Transverse colon (tissue), 4 donors: ENCODE data around the gene DLX3. TPM values are rescaled to one million over a fixed set of nuclear protein-coding genes. Genes with fewer than 3 reads are reported as not detected.

Experiments used
- DNase-seq: peaks from one replicate; pipeline ENCODE4 v3.0.0-alpha.2; 2019
- H3K27ac ChIP-seq, 4 donors: fragments of 200-600 bp; sonication (generic); 2 replicates each; pipeline ENCODE4 v1.5.1; 2016 to 2018; ENCODE audit warnings: inconsistent platforms in 4 of 4
- H3K27me3 ChIP-seq: fragments of 200-600 bp; sonication (generic); 2 replicates; pipeline ENCODE4 v1.5.1; 2017; ENCODE audit warnings: inconsistent platforms
- H3K36me3 ChIP-seq, 4 donors: fragments of 200-600 bp; sonication (generic); 2 replicates each; pipeline ENCODE4 v1.5.1; 2017 to 2019; ENCODE audit warnings: inconsistent platforms in 4 of 4
- H3K4me1 ChIP-seq, 4 donors: fragments of 200-600 bp; sonication (generic); 2 replicates each; pipeline ENCODE4 v1.5.1; 2017 to 2020; ENCODE audit warnings: inconsistent platforms in 4 of 4
- H3K4me3 ChIP-seq, 4 donors: fragments of 200-600 bp; sonication (generic); 1 replicate in 1 of 4; 2 replicates in 3 of 4; pipeline versions ENCODE4 v1.5.1 to v1.6.1; 2017 to 2019; ENCODE audit warnings: inconsistent platforms in 4 of 4
- H3K9me3 ChIP-seq, 2 donors: fragments of 200-600 bp; sonication (generic); 2 replicates each; pipeline ENCODE4 v1.5.1; 2017 to 2019; ENCODE audit warnings: inconsistent platforms in 2 of 2
- EP300 ChIP-seq: sonication (generic); formaldehyde crosslinking; IDR thresholded peaks from one replicate; pipeline ENCODE4 v1.6.1; 2017; ENCODE audit warnings: antibody characterized with exemption, low read depth
- POLR2A ChIP-seq: fragments of 450-650 bp; IDR thresholded peaks from one replicate; pipeline ENCODE4 v1.6.1; 2016; ENCODE audit warnings: antibody characterized with exemption, mild to moderate bottlenecking, moderate library complexity
- POLR2AphosphoS5 ChIP-seq, 3 donors: sonication (generic); formaldehyde crosslinking; IDR thresholded peaks; one replicate each; pipeline ENCODE4 v1.6.1; 2016; ENCODE audit warnings: antibody characterized with exemption in 3 of 3
- WGBS, 2 donors: methylation state at CpG; one replicate each; pipeline ENCODE4 v1.1.5; 2018; ENCODE audit warnings: low coverage in 1 of 2; 5-methylcytosine and 5-hydroxymethylcytosine counted together
- in situ Hi-C, 4 donors: fragments of 200-750 bp; cut with MboI; loops; one replicate each; pipeline versions ENCODE4 v1.15.0 to v1.15.1; 2017; ENCODE audit warnings: low sequenced_read_pairs in 3 of 4, low pct_ligation_motif_present in 1 of 4, low pct_unique_long_range_greater_than_20kb in 1 of 4
- intact Hi-C: fragments of 100-400 bp; cut with DNase I; formaldehyde crosslinking; loops from one replicate; pipeline ENCODE4 v1.15.1; 2023; ENCODE audit warnings: low total_unique reads
- total RNA-seq, 4 donors: library from RNA; depleted of rRNA; stranded (reverse); fragments of >200 nt; gene quantifications; one replicate each; pipeline ENCODE4 v1.1.0, GENCODE V29; 2016
- TF ChIP-seq, protein P1 (sequence below), 5 experiments: fragments of 200-600 bp in 3 of 5; fragments of 450-650 bp in 2 of 5; sonication (generic) in 3 of 5; IDR thresholded peaks; 1 replicate in 2 of 5; 2 replicates in 3 of 5; pipeline ENCODE4 v1.5.1; 2016 to 2017; ENCODE audit warnings: antibody characterized with exemption in 5 of 5, inconsistent platforms in 3 of 5, mild to moderate bottlenecking in 2 of 5, moderate library complexity in 1 of 5

Gene DLX3
- total RNA-seq, 4 donors from 2014 or later = not detected

DNA sequence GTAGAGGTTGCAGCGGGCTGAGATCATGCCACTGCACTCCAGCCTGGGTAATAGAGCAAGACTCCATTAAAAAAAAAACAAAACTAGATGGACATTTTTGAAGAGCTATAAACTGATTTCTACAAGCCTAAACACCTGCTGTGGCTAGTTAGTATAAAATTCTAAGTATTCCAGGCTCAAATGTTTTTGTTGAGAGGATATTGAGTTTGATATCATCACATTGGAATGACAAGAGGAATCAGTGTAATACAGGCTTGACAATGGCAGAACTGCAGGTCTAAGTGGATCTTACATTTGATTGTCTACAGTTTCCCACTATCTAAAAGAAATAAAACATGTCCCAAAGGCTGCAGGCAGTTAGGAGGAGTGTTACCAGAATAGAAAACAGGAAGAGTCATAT, 23.9 kb upstream of the DLX3 start:
- DNase-seq = no peak
- TF ChIP-seq, protein P1, sequence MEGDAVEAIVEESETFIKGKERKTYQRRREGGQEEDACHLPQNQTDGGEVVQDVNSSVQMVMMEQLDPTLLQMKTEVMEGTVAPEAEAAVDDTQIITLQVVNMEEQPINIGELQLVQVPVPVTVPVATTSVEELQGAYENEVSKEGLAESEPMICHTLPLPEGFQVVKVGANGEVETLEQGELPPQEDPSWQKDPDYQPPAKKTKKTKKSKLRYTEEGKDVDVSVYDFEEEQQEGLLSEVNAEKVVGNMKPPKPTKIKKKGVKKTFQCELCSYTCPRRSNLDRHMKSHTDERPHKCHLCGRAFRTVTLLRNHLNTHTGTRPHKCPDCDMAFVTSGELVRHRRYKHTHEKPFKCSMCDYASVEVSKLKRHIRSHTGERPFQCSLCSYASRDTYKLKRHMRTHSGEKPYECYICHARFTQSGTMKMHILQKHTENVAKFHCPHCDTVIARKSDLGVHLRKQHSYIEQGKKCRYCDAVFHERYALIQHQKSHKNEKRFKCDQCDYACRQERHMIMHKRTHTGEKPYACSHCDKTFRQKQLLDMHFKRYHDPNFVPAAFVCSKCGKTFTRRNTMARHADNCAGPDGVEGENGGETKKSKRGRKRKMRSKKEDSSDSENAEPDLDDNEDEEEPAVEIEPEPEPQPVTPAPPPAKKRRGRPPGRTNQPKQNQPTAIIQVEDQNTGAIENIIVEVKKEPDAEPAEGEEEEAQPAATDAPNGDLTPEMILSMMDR (IDR thresholded peaks at IDR 0.05) = no peak
- TF ChIP-seq POLR2AphosphoS5 (IDR thresholded peaks at IDR 0.05) = no peak
- no peak for TF ChIP-seq EP300
- no peak for TF ChIP-seq POLR2A
- Histone ChIP-seq H3K4me3 (no peak overlapping the region), H3K27me3 (peaks cover 4% of the 10 kb centered on the region), H3K9me3 (no peaks in the 10 kb centered on the region), H3K4me1 (peaks cover 0 to 6% (median 0%) of the 10 kb centered on the region in 4 donors), H3K36me3 (no peaks in the 10 kb centered on the region), H3K27ac (no peak overlapping the region)
- in situ Hi-C loops = no loop called here
- intact Hi-C loops = no loop called here
- WGBS, 2 donors = 84 to 88% methylated on average over 1 of the region's 1 CpG

DNA sequence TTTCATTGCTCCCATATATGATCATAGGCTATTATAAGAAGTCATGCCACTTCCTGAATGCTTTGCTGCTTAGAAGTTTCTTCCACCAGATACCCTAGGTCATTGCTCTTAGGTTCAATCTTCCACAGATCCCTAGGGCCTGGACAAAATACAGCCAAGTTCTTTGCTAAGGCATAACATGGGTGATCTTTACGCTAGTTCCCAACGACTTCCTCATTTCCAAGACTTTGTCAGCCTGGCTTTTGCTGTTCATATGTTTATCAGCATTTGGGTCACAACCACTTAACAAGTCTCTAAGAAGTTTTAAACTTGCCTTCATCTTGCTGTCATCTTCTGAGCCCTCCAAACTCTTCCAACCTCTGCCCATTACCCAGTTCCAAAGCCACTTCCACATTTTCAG, 20.1 kb upstream of the DLX3 start:
- intact Hi-C loops (no loop called here), in situ Hi-C loops (no loop called here)
- 81 to 88% methylated on average over 2 of the region's 2 CpGs for WGBS, 2 donors
- no peak overlapping the region for H3K4me3 ChIP-seq
- no peak for DNase-seq
- peaks cover 0 to 14% of the 10 kb centered on the region in 2 donors for H3K9me3 ChIP-seq
- TF ChIP-seq EP300 (no peak), POLR2A (no peak), POLR2AphosphoS5 (IDR thresholded peaks at IDR 0.05) (no peak)
- TF ChIP-seq, protein P1 (IDR thresholded peaks at IDR 0.05) = no peak
- H3K36me3 ChIP-seq = no peaks in the 10 kb centered on the region
- H3K27ac ChIP-seq = no peak overlapping the region
- H3K4me1 ChIP-seq = no peaks in the 10 kb centered on the region
- H3K27me3 ChIP-seq = peaks cover 26% of the 10 kb centered on the region

DNA sequence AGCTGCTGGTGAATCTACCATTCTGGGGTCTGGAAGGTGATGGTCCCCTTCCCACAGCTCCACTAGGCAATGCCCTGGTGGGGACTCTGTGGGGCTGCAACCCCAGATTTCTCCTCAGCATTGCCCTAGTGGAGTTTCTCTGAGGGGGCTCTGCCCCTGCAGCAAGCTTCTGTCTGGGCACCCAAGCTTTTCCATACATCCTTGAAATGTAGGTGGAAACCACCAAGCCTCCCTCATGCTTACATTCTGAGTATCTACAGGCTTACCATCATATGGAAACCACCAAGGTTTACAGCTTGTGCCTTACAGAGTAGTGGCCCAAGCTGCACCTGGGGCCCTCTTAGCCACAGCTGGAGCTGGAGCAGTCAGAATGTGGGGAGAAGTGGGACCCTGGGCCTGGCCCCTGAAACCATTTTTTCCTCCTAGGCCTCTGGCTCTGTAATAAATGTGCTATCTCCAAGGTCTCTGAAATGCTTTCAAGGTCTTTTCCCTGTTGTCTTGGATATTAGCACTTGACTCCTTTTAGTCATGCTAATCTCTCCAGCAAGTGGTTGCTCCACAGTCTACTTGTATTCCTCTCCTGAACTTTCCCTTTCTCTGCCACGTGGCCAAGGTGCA, 19.6 kb upstream of the DLX3 start:
- 36 to 57% methylated on average over 1 of the region's 1 CpG for WGBS, 2 donors
- Histone ChIP-seq H3K9me3 (peaks cover 0 to 14% of the 10 kb centered on the region in 2 donors), H3K4me1 (no peaks in the 10 kb centered on the region), H3K27ac (no peak overlapping the region), H3K4me3 (no peak overlapping the region), H3K36me3 (no peaks in the 10 kb centered on the region), H3K27me3 (peaks cover 27% of the 10 kb centered on the region)
- TF ChIP-seq, protein P1 (IDR thresholded peaks at IDR 0.05) = no peak
- TF ChIP-seq EP300 = no peak
- TF ChIP-seq POLR2AphosphoS5 (IDR thresholded peaks at IDR 0.05) = no peak
- no peak for TF ChIP-seq POLR2A
- intact Hi-C loops = no loop called here
- DNase-seq = no peak
- in situ Hi-C loops = no loop called here

DNA sequence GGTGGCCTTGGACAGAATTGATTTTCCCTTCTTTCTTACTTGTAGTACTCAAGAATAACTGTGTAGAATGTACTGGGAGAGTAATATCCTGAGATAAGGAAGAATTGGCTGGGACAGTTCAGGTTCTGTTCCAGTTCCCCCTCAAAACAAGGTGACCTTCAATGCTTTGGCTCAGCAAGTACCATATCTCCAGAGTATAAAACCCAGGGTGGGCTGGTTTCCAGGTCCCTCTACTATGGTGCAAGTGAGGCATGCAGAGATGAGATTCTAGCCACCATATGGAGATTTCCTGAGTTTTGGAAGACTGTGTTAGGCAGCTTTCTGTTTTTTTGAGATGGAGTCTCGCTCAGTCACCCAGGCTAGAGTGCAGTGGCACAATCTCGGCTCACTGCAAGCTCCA, 18.1 kb upstream of the DLX3 start:
- intact Hi-C loops = no loop called here
- in situ Hi-C loops = no loop called here
- WGBS, 2 donors = 72 to 83% methylated on average over 1 to 2 of the region's 2 CpGs
- Histone ChIP-seq H3K36me3 (no peaks in the 10 kb centered on the region), H3K27me3 (peaks cover 35% of the 10 kb centered on the region), H3K9me3 (peaks cover 0 to 14% of the 10 kb centered on the region in 2 donors), H3K4me3 (no peak overlapping the region), H3K4me1 (no peaks in the 10 kb centered on the region), H3K27ac (no peak overlapping the region)
- no peak for TF ChIP-seq EP300
- no peak for TF ChIP-seq POLR2A
- TF ChIP-seq, protein P1 (IDR thresholded peaks at IDR 0.05) = no peak
- no peak for TF ChIP-seq POLR2AphosphoS5 (IDR thresholded peaks at IDR 0.05)
- no peak for DNase-seq
